HG02642 (cell line): ENCODE data around the gene FNDC10.
"Not testable (repeated sequence)": the region's sequence is repeated elsewhere in the genome, so short reads cannot be mapped to it uniquely, and the experiment has no call there.

Experiments used
- ATAC-seq: cut with Tn5 transposase; IDR thresholded peaks from one replicate; pipeline ENCODE4 v1.9.1; 2021; ENCODE audit warnings: mild to moderate bottlenecking; ENCODE audit not compliant: unreplicated experiment, poor library complexity

FNDC10 gene

GRCh38 chr1:1573843-1574720 is 25.9 kb downstream of the FNDC10 start:
- ATAC-seq: peak; percentile 69

GRCh38 chr1:1569341-1569740 is 30.6 kb downstream of the FNDC10 start:
- ATAC-seq: no peak

- no peak for ATAC-seq
Measured at GRCh38 chr1:1567891-1568291, 32.0 kb downstream of the FNDC10 start.

- ATAC-seq: no peak
Measured at GRCh38 chr1:1567152-1567875, 32.6 kb downstream of the FNDC10 start.

- no peak for ATAC-seq
Measured at GRCh38 chr1:1565340-1565739, 34.6 kb downstream of the FNDC10 start.

GRCh38 chr1:1564268-1564667 is 35.7 kb downstream of the FNDC10 start:
- ATAC-seq: no peak

GRCh38 chr1:1563688-1564087 is 36.2 kb downstream of the FNDC10 start:
- ATAC-seq: no peak

GRCh38 chr1:1562556-1563195 is 37.3 kb downstream of the FNDC10 start:
- no peak for ATAC-seq

- ATAC-seq: no peak
Measured at GRCh38 chr1:1561801-1562470, 38.0 kb downstream of the FNDC10 start.

GRCh38 chr1:1560178-1560577 is 39.8 kb downstream of the FNDC10 start:
- ATAC-seq: no peak

GRCh38 chr1:1559066-1559465 is 40.9 kb downstream of the FNDC10 start:
- ATAC-seq: no peak

GRCh38 chr1:1558591-1558990 is 41.3 kb downstream of the FNDC10 start:
- no peak for ATAC-seq

GRCh38 chr1:1557688-1558087 is 42.2 kb downstream of the FNDC10 start:
- ATAC-seq: not testable (repeated sequence)

- ATAC-seq: not testable (repeated sequence)
Measured at GRCh38 chr1:1556961-1557360, 43.0 kb downstream of the FNDC10 start.

- no peak for ATAC-seq
Measured at GRCh38 chr1:1556505-1556904, 43.4 kb downstream of the FNDC10 start.

- no peak for ATAC-seq
Measured at GRCh38 chr1:1554926-1555915, 44.7 kb downstream of the FNDC10 start.

GRCh38 chr1:1554550-1554925 is 45.4 kb downstream of the FNDC10 start:
- ATAC-seq: no peak

- ATAC-seq: no peak
Measured at GRCh38 chr1:1553821-1554494, 46.0 kb downstream of the FNDC10 start.

- no peak for ATAC-seq
Measured at GRCh38 chr1:1552263-1552639, 47.7 kb downstream of the FNDC10 start.
